ENCODE data around the gene PRKG1. TPM values are rescaled to one million over a fixed set of nuclear protein-coding genes. Genes with fewer than 3 reads are reported as not detected.

Gene PRKG1
- total RNA-seq, 4 donors from 2014 or later = 24.0 to 89.1 (median 45.7) TPM

DNA sequence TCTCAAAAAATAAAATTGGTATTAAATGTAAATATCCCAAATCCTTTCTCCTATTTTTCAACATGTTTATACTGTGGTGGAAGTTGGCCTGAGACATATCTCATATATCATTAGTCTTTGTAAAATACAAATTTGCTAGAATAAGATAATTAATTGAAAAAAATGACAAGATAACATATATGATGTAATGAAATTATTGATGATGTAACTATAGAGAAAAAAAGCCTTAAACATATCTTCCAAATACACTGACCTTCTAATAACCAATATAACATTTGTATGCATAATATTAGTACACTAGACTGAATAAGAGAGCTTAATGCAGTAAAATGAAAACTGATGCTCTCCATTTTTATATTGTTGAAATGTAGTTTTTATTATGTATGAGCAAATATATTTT, 104.3 kb downstream of the PRKG1 start:
- Histone ChIP-seq H3K4me1 (no peaks in the 10 kb centered on the region), H3K27me3 (no peaks in the 10 kb centered on the region), H3K36me3 (no peaks in the 10 kb centered on the region), H3K9me3 (no peaks in the 10 kb centered on the region), H3K4me3 (no peak overlapping the region), H3K27ac (no peak overlapping the region)
- TF ChIP-seq POLR2A (IDR thresholded peaks at IDR 0.05) = no peak
- TF ChIP-seq, protein P1, sequence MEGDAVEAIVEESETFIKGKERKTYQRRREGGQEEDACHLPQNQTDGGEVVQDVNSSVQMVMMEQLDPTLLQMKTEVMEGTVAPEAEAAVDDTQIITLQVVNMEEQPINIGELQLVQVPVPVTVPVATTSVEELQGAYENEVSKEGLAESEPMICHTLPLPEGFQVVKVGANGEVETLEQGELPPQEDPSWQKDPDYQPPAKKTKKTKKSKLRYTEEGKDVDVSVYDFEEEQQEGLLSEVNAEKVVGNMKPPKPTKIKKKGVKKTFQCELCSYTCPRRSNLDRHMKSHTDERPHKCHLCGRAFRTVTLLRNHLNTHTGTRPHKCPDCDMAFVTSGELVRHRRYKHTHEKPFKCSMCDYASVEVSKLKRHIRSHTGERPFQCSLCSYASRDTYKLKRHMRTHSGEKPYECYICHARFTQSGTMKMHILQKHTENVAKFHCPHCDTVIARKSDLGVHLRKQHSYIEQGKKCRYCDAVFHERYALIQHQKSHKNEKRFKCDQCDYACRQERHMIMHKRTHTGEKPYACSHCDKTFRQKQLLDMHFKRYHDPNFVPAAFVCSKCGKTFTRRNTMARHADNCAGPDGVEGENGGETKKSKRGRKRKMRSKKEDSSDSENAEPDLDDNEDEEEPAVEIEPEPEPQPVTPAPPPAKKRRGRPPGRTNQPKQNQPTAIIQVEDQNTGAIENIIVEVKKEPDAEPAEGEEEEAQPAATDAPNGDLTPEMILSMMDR (IDR thresholded peaks at IDR 0.05) = no peak
- no peak for DNase-seq

DNA sequence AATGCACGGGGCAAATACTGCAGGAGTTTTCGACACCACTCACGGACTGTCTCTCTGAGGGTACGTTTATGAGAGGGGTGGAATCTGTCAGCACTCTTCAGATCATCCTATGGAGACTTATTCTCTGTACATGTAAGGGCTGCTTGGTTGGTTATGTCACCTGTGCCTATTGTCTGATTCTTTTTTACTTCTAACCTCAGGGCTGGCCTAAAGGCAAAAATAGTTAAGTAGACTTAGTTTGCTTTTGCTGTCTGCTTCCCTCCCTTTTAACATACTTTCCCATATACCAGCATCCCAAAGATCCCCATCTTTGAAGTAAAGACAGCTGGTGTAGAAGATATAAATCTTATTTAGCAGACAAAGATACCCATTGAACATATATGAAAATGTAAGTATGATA, 105.9 kb downstream of the PRKG1 start:
- no peak for DNase-seq
- TF ChIP-seq, protein P1 (IDR thresholded peaks at IDR 0.05) = no peak
- TF ChIP-seq POLR2A (IDR thresholded peaks at IDR 0.05) = no peak
- no peaks in the 10 kb centered on the region for H3K4me1 ChIP-seq
- H3K36me3 ChIP-seq = no peaks in the 10 kb centered on the region
- H3K27me3 ChIP-seq = no peaks in the 10 kb centered on the region
- H3K4me3 ChIP-seq = no peak overlapping the region
- H3K27ac ChIP-seq = no peak overlapping the region
- no peaks in the 10 kb centered on the region for H3K9me3 ChIP-seq

DNA sequence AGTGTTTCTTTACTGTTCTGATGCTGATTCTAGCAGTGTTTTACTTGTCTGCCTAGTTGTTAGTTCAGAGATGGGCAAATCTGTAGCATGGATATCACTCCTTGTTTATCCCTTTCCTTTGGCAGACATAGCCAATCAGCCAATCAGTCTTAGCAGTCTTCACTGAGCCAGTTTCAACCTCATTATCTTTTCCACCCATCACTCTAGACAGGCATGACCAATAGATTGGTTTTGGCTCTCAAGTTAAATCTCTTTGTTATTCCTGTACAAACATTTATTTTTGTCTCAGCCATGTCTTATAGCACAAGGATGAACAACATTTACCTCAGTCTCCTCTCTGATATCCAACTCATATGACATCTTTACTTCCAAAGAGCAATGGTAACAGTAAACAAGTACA, 109.5 kb downstream of the PRKG1 start:
- TF ChIP-seq, protein P1 (IDR thresholded peaks at IDR 0.05) = no peak
- TF ChIP-seq POLR2A (IDR thresholded peaks at IDR 0.05) = no peak
- Histone ChIP-seq H3K9me3 (no peaks in the 10 kb centered on the region), H3K36me3 (no peaks in the 10 kb centered on the region), H3K4me3 (no peak overlapping the region), H3K27me3 (no peaks in the 10 kb centered on the region), H3K27ac (no peak overlapping the region), H3K4me1 (no peaks in the 10 kb centered on the region)
- DNase-seq = no peak

DNA sequence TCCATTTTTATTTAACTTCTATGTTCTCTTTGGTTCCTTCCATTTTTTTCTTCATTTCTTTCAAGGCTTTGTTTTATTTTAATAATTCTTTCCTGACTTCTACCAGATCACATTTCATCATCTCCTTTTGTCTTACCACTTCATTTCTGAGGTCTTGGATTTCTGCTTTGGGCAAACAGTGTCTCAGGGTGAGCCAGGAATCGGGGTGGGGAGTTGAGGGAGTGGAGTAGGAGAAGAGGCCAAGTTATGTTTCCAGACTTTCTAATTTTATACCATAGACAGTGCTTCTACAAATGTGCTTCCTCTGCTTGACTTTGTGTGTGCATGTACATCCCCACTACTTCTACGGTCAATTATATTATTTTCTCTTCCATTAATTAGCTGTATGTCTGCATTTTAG, 112.1 kb downstream of the PRKG1 start:
- H3K27me3 ChIP-seq = no peaks in the 10 kb centered on the region
- H3K4me3 ChIP-seq = no peak overlapping the region
- DNase-seq = no peak
- H3K4me1 ChIP-seq = no peaks in the 10 kb centered on the region
- no peak for TF ChIP-seq POLR2A (IDR thresholded peaks at IDR 0.05)
- TF ChIP-seq, protein P1 (IDR thresholded peaks at IDR 0.05) = no peak
- H3K36me3 ChIP-seq = no peaks in the 10 kb centered on the region
- H3K9me3 ChIP-seq = no peaks in the 10 kb centered on the region
- no peak overlapping the region for H3K27ac ChIP-seq

DNA sequence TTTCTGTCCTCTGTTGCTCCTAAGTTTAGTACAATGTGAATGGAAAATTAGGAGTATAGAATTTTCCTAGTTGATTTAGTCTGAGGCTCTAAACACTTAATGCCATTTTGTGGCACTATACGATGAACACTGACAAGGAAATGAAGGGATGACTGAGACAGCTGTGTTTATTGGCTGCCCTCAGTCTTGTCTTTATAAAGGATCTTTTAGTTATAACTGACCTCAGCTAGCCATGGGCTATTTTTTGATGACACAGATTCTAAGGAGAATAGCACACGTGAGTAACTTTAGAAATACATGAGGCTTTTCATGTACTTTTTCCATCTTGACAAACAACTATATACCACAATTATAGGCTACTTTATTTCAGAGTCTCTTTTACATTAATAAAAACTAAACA, 113.7 kb downstream of the PRKG1 start:
- H3K4me1 ChIP-seq = no peaks in the 10 kb centered on the region
- no peak for TF ChIP-seq POLR2A (IDR thresholded peaks at IDR 0.05)
- TF ChIP-seq, protein P1 (IDR thresholded peaks at IDR 0.05) = no peak
- H3K4me3 ChIP-seq = no peak overlapping the region
- no peaks in the 10 kb centered on the region for H3K9me3 ChIP-seq
- no peaks in the 10 kb centered on the region for H3K27me3 ChIP-seq
- no peaks in the 10 kb centered on the region for H3K36me3 ChIP-seq
- H3K27ac ChIP-seq = no peak overlapping the region
- DNase-seq = no peak

DNA sequence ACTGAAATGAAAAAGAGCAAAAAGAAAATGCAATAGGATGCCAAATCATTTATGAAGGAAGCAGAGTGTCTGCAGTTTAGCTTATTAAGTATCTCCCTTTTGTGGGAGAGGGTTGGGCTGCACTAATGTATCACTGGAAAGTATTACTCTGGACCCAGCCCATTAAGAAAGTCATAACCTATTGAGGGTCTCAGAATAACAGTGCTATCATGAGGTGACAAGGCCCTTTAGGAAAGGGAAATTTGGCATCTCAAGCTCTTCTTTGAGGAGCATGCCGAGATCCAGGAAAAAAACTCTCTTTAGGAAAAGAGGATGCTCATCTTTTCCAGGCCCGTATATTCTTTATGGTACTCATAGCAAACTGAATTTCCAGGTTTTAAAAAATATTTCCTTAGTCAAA, 114.6 kb downstream of the PRKG1 start:
- Histone ChIP-seq H3K36me3 (no peaks in the 10 kb centered on the region), H3K4me3 (no peak overlapping the region), H3K27ac (peak overlapping the region in 1 of 4 donors; percentile 2), H3K9me3 (no peaks in the 10 kb centered on the region), H3K27me3 (no peaks in the 10 kb centered on the region), H3K4me1 (no peaks in the 10 kb centered on the region)
- TF ChIP-seq POLR2A (IDR thresholded peaks at IDR 0.05) = no peak
- TF ChIP-seq, protein P1 (IDR thresholded peaks at IDR 0.05) = no peak
- DNase-seq = no peak

All from Peyer's patch (tissue), 4 donors.